Stimulated activated naive CD4-positive, alpha-beta T cell (primary cell): ENCODE data around the gene ATP5F1A.

Experiments used
- DNase-seq, 6 experiments: peaks; one replicate each; lab custom pipeline; 2025; lab: John Stamatoyannopoulos, UW

The ATP5F1A gene

DNA sequence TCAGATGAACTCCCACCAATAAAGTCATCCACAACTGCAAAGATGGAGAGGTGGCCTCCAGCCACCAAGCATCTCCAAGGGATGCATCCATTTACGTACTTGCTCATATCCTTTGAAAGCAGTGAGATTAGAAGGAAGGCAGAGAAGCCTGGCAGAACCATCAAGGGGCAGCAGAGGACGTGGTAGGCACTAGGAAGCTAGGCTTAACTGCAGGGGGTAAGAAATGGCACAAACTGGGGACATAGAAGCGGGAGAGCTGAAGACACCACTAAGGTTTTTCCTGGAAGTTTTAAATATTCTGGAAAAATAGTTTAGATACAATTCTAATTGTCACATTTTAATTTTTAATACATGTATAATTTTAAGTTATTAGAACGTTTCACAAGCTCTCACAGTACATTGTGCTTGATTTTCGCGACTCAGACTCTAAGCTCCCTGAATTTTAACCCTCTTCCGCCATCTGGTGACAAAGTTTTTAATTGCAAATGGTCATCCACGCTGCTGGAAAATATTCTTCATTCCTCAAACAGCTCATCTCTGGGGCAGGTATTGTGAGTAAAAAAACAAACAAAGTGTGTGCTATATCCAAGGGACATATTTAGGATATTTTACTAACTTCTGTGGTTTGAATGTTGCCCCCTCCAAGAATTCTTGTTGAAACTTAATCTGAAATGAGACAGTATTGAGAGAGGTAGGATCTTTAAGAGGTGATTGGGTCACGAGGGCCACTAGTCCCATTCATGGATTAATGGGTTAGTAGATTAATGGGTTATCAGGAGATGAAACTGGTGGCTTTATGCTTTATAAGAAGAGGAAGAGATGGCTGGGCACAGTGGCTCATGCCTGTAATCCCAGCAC is 24.4 kb downstream of the ATP5F1A start:
- peak in 5 of 6 experiments; percentile 7 to 83 (median 40) for DNase-seq

- DNase-seq, result no peak
These were observed 25.1 kb downstream of the ATP5F1A start for GRCh38 chr18:46072959-46073358.

DNA sequence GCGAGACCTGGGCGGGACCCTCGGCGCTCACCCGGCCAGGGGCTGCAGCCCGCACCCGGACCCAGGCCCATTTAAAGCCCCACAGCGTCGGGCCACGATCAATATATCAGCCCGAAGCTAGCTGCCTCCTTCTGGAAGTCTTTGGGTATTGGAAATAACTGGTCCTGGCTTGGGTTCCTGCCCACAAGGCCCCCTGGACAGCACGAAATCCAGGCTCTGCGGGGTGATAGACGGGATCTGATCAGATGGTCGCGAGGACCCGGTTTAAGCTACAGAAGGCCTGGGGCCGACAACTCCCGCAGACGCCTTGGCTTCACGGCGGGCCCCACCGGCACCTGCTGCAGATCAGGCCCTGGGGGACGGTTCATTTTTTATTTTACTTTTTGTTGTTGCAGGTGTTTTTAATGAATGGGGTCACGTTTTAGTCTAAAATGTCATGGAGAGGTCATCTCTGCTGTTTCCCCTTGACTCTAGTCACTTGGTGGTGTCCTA is 25.7 kb downstream of the ATP5F1A start:
- no peak for DNase-seq

DNA sequence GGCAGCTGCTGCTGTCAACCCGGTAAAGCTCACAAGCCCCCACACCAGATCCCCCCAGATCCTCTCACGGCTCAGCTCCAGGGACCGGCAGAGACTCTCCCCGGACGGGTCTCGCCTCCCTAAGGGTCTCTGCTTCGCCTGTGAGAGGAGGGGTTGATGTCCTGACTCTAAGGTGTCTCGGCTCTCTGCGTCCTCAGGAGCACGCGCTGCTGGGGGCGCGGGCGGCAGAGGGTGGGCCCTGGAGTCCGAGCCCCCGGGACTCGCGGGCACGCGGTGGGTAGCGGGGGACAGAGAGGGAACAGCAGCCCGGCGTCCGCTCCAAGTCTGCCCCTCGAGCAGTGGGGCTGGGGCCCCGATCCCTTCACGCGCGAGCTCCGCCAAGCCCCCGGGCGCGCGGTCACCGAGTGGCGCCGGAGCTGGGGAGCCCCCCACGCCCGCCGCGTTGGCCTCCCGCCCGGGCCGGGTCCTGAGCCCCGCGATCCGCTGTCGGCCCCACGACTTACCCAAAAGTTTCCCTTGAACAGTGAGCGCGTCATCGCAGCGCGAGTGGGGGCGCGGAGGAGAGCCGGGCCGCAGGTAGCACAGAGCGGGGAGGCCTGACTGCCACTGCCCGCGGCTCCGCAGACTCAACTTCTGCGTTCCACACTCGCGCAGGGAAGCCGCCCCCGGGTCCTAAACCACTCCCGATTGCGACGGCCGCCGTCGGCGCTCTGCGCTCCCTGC is 26.3 kb downstream of the ATP5F1A start, which contains the start of gene PSTPIP2:
PSTPIP2 (minus strand) TSS at position 608 of the 723 bp plus-strand sequence; CDS start at position 536, 72 bp downstream.
- DNase-seq, result peak; percentile 25 to 65 (median 50)

DNA sequence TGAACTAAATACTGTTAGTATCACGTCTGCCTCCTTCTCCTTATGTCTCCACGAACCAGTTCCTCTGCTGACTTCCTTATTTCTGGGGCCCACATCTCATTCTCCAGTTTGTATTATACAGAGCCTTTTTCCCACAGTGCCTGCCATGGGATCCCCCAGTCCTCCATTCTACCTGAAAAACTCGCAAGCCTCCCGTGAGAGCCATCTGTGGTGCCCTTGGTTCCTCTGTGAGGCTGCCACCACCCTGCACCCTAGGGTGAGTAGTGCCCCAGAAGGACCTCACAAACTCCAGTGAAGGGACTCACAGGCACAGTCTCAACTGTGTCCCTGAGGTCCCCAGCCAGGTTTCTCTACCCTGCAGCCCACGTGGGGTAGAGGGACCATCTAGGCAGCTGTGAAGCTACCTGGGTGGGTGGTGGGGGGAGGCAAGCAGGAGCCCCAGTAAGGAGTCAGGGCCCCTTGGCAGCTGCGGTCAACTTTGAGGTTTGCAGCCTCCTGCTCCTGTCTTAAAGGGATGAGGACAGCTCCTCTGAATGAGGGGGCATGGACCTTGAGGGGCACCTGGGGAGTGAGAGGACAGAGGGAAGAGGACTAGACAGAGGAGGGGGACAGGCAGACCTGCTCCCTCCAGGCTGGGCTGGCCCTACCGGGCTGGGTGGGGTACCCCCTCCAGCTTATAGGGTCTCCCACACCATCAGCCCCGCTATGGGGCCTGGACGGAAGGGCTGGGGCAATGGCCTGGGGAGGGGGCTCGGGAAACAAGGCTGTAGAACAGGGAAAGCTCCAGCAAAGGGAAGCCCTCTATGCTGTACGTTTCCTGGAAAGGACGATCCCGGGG is 27.1 kb downstream of the ATP5F1A start:
- peak in 1 of 6 experiments; percentile 38 for DNase-seq

DNA sequence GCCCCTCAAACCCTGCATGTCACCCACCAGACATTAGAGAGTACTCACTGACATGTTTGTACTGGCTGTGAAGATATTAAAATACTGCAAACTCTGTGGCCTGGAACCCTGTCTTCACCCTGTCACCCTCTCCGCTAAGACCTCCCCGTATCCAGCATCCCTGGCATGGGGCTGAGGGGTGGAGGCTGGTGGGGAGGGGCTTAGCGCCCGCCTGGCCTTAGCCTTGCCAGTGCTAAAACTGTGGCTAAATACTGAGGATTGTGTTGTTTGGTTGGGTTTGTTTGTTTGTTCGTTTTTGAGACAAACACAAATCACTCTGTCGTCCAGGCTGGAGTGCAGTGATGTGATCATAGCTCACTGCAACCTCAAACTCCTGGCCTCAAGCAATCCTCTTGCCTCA is 27.9 kb downstream of the ATP5F1A start:
- no peak for DNase-seq

GRCh38 chr18:46069524-46069923 is 28.6 kb downstream of the ATP5F1A start:
- DNase-seq, result no peak

- DNase-seq, result no peak
These were observed 29.3 kb downstream of the ATP5F1A start for GRCh38 chr18:46068763-46069162.

GRCh38 chr18:46067438-46068007 is 30.6 kb downstream of the ATP5F1A start:
- DNase-seq, result no peak

DNA sequence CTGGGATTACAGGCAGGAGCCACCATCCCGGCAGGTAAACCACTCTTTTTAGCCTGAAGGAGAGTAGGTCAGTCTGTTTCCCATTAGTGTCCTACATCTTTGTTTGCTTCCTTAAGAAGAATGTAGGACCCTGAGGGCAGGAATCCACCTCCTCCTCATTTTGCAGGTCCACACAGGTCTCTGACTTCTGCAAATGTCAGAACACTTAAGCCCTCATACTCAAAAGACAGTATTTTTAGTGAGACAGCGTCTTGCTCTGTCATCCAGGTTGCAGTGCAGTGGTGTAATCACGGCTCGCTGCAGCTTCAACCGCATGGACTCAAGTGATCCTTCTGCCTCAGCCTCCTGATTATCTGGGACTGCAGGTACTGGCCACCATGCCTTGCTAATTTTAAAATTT is 35.3 kb downstream of the ATP5F1A start:
- DNase-seq, result no peak

- DNase-seq, result no peak
These were observed 36.3 kb downstream of the ATP5F1A start for GRCh38 chr18:46061796-46062195.

GRCh38 chr18:46061387-46061786 is 36.7 kb downstream of the ATP5F1A start:
- no peak for DNase-seq

GRCh38 chr18:46060359-46060841 is 37.7 kb downstream of the ATP5F1A start:
- DNase-seq, result no peak

DNA sequence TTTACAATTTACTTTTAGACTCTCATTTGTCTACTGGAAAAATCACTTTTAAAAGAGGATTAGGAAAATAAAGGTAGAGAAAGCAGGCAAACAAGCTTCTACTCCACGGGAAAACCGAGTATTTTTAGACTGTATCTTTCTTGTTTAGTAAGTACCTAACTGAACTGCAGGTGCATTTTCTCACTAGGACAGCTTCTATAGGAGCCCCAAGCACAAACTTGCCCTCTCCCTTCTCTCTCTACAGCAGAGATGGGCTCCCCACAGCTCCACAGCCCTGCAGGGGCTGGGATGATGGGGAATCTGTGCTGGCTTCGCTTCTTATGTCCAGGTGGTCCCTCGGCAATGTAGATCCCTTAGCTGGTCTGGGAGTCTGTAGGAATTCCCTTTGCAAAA is 42.3 kb downstream of the ATP5F1A start:
- DNase-seq, result no peak

DNA sequence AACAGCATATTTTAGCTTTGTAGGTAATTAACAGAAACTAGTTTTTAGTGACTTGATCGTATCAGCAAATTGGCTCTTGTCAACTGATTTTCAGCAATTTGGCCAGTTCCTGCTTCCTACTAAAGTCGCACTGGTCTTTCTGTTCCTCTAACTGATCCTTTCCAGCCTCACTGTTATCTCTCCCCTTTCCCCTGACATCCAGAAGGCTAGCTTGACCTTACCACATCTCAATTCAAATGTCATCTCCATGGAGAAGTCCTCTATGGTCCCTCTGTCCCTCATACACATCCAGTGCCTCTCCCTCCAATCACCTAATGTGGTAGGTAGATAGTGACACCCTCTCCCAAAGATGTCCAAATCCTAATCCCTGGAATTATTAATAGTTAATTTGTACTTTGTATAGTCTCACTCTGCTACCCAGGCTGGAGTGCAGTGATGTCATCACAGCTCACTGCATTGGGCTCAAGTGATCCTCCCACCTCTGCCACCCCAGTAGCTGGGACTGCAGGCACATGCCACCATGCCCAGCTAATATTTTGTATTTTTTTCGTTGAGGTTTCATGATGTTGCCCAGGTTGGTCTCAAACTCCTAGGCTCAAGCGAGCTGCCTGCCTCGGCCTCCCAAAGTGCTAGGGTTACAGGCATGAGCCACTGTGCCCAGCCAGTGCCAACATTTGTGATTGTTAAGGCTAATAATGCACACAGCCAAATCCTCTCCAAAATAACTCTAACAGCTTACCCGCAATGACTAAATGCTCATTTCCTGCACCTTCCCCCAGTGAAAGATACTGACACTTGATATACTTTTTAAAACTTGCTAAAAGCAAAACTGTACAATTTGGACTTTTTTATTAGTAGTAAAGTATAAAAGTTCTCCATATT is 42.9 kb downstream of the ATP5F1A start:
- DNase-seq, result peak in 1 of 6 experiments; percentile 6

DNA sequence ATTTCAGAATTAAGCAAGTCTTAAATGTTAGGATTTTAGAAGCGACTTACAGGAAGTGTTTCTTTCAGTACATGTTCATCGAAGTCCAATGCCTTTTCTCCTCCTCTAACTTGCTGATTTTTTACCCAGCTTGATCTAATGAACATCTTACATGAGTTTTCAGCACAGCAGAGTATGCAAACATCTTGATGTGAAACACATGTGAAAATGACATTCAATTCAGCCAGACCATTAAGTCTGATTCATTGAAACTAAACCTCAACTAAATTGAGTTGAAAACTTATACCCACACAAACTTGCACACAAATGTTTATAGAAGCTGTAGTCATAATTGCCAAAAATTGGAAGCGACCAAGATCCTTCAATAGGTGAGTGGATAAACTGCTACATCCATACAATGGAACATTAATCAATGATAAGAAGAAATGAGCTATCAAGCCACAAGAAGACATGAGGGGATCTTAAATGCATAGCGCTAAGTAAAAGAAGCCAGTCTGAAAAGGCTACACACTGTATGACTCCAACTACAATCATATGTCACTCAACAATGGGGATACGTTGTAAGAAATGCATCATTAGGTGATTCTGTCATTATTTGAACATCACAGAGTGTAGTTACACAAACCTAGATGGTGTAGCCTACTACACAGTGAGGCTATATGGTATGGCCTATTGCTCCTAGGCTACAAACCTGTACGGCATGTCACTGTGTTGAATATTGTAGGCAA is 44.6 kb downstream of the ATP5F1A start:
- no peak for DNase-seq

DNA sequence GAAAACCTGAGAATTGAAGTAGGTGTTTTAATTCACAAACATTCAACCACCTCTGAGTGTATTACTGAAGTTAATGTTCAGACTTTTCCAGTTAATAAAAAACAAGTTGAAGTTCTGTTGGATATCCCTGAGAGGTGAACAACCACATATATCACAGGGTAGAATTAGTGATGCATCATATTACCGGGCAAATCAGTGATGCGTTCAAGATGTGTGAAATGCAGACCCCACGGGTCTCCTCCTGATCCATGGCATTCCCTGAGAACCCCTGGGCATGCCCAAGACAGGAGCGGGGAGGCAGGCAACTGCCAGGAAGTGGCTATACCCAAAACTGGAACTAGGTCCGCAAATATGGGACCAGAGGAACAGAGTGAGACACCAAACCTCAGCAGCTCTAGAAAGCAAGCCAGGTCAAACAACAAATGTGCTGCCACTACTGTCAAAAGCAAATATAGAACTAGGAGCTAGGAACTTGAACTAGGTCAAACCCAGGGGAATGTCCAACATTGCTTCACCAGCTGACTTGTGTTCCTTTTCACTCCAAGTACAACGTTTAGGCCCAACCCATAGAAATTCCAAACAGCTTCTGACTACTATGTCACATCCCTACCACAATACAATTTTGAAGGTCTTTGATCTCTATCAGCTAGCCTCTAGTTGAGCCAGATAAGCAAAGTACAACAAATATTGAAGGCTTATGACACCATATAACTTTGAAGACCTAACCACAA is 46.2 kb downstream of the ATP5F1A start:
- DNase-seq, result no peak

DNA sequence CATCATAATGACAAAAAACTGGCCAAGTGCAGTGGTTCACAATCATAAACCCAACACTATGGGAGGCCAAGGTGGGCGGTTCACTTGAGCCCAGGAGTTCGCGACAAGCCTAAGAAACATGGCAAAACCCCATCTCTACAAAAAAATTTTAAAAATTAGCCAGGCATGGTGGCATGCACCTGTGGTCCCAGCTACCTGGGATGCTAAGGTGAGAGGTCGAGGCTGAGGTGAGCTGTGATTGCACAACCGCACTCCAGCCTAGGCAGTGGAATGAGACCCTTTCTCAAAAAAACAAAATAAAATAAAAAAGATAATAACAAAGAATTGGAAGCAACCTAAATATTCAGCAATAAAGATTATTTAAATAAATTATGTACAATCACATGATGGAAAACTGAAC is 47.8 kb downstream of the ATP5F1A start:
- DNase-seq, result no peak

GRCh38 chr18:46048641-46049040 is 49.5 kb downstream of the ATP5F1A start:
- DNase-seq, result no peak
